GM19351 (cell line): Measurements from ENCODE around the gene UCK2.

Source experiments
- ATAC-seq: cut with Tn5 transposase; IDR thresholded peaks from one replicate; pipeline ENCODE4 v1.9.1; 2021; ENCODE audit warnings: mild to moderate bottlenecking, moderate library complexity; ENCODE audit not compliant: unreplicated experiment

UCK2 gene

GRCh38 chr1:165877411-165877810, 50.0 kb downstream of the UCK2 start:
- no peak for ATAC-seq

DNA sequence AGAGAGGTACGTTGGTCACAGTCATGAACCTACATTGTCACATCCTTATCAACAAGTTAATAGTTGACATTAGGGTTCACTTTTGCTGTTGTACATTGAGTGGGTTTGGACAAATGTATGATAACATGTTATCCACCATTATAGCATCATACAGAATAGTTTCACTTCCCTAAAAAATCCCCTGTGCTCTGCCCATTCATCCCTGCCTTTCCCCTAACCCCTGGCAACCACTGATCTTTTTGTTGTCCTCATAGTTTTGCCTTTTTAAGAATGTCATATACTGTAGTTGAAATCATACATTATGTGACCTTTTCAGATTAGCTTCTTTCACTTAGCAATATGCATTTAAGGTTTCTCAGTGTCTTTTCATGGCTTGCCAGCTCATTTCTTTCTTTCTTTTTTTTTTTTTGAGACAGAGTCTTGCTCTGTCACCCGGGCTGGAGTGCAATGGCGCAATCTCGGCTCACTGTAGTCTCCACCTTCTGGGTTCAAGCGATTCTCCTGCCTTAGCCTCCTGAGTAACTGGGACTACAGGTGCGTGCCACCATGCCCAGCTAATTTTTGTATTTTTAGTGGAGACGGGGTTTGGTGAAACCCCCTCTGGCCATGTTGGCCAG, 50.6 kb downstream of the UCK2 start:
- ATAC-seq = peak; percentile 64

DNA sequence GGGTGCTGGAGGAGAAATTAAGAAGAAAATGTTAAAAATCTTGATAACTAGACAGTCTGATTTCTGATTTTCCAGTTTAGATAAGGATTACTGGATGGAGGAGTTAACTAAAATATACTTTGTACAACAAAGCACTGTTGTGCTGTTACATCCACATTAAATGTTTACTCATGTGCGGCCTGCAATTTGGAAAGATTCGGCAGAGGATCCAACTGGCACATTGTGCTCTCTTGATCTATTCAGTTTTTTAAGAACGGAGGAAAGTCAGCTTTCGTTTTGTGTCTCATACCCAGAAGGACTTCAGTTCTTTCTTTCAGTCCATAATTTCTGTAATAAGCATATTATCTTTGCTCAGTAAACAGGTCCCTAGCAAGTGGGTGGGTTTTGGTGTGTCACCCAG, 52.5 kb downstream of the UCK2 start:
- ATAC-seq = no peak

GRCh38 chr1:165880993-165881392, 53.6 kb downstream of the UCK2 start:
- no peak for ATAC-seq

DNA sequence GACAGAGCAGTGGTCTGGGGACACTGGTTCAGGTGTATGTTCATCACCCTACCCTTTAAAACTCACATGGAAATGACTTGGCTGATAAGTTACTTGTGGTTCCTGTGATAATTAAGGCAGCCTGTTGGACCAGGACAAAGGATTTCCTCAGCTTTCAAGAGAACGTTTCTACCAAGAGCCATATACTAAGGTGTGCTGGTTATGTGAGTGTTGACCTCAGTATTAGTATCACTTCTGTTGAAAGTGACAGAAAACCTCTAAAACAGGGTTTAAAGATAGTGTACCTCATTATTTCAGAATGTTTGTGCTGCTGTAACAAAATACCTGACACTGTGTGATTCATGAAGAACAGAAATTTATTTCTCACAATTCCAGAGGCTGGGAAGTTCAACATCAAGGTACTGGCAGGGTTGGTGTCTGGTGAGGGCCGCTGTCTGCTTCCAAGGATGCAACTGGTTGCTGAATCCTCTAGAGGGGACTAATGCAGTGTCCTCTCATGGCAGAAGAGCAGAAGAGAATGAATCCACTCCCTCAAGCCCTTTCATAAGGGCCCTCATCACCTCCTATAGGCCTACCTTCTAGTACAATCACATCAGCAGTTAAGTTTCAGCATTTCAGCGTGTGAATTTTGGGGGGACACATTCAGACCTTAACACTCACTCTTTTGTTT, 54.9 kb downstream of the UCK2 start:
- ATAC-seq = peak; percentile 28

- no peak for ATAC-seq
Observed at GRCh38 chr1:165883056-165883455, 55.6 kb downstream of the UCK2 start.

- ATAC-seq = no peak
Observed at GRCh38 chr1:165884009-165884689, 56.7 kb downstream of the UCK2 start.

DNA sequence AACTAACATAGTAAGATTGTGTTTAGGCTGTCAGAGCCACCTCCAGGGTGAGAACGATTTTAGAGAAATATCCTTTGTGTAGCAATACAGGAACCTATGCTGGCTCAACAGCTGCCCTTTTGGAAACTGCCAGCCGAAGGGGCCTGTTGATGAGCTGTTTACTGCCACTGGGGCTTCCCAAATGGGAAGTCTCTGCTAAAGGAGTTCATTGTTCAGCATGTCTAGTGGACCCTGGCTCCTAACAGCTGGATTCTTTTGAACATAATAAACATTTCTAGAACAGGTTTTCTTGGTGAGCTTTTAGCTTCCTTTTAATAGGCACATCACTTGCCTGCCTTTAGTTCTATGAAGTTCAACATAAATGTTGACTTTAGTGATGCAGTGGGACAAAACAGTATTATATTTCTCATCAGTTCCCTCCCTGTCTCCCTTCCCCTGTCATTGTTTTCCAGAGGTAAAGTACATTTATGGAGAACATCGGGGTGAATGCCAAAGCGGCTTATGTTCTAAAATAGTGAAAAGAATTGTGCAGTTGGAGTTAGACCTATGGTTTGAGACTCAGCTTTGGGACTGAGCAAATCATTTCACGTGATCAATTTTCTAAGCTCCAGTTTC, 57.4 kb downstream of the UCK2 start:
- ATAC-seq = no peak

- no peak for ATAC-seq
Observed at GRCh38 chr1:165885305-165885694, 57.9 kb downstream of the UCK2 start.

DNA sequence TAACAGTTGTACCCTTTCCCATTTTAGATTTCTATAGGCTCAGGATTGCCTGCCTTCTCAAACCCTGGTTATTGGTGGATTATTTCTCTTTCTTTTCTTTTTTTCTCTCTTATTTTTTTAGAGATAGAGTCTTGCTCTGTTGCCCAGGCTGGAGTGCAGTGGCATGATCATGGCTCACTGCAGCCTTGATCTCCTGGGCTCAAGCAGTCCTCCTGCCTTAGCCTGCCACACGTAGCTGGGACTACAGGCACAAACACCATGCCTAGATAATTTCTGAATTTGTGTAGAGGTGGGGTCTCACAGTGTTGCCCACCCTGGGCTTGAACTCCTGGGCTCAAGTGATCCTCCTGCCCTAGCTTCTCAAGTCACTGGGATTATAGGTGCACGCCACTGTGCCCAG, 58.8 kb downstream of the UCK2 start:
- no peak for ATAC-seq

- no peak for ATAC-seq
Observed at GRCh38 chr1:165886983-165887382, 59.6 kb downstream of the UCK2 start.

DNA sequence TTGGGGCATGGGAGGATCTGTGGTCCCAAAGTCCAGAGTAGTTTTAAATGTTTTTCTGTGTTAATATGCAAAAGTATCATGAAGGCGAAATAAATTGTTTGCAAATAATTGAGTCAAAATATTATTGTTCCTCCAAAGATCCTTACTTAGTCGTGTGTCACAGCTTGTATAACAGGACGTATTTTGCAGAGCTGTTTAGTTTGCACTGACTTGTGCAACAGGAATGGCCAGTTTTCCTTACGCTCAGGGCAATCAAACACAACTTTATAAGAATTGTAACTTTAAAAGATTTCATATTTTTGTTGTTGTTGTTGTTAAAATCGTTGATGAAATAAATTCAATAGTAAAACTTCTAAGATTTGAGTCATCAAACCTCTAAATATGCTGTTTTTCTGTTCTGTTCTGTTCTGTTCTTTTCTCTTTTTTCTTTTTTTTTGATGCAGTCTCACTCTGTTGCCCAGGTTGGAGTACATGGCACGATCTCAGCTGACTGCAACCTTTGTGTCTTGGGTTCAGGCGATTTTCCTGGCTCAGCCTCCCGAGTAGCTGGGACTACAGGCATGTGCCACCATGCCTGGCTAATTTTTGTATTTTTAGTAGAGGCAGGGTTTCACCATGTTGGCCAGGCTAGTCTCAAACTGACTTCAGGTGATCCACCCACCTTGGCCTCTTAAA, 60.6 kb downstream of the UCK2 start:
- no peak for ATAC-seq

GRCh38 chr1:165888552-165888920, 61.1 kb downstream of the UCK2 start:
- ATAC-seq = no peak

- no peak for ATAC-seq
Observed at GRCh38 chr1:165890684-165891083, 63.3 kb downstream of the UCK2 start.

GRCh38 chr1:165891111-165891860, 63.9 kb downstream of the UCK2 start:
- no peak for ATAC-seq

DNA sequence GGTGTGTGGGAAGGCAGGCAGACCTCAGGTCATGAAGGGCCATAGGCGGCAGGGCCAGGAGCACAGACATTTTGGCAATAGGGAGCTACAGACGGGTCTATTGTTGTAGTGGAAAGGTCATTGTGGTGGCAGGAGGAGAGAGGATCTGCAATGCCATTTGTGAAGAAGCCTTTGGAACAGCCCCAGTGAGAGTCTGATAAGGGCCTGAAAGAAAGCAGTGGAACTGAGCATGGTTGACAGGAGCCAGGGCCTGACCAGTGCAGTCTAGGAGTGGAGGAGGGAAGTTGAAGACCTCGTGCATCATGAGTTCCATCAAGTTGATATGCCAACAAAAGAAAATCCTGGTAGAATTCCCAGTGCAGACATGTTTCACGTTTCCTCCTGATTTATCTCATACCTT, 65.5 kb downstream of the UCK2 start:
- ATAC-seq = no peak

- ATAC-seq = no peak
Observed at GRCh38 chr1:165893507-165893906, 66.1 kb downstream of the UCK2 start.

GRCh38 chr1:165894591-165894990, 67.2 kb downstream of the UCK2 start:
- no peak for ATAC-seq

- no peak for ATAC-seq
Observed at GRCh38 chr1:165895451-165895871, 68.0 kb downstream of the UCK2 start.

DNA sequence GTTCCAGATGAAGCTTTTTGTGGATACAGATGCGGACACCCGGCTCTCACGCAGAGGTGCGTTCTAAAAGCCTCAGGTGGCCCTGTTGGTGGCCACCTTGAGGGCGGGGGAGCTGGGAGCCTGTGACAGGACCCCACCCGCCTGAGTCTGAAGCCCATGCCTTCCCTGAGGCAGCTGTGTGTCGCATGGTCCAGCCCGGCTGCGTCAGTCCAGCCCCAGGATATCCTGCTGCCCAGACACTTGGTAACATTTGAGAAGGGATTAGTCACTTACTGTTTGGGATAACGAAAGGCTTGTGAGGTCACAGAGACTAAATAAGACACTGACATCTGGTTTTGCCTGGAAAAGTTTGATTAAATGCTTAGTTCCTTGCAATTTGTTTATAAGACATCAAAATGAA, 68.9 kb downstream of the UCK2 start:
- ATAC-seq = no peak
